Suprapubic skin (tissue), 4 donors: ENCODE measurements around the gene ARHGEF25. TPM values are rescaled to one million over a fixed set of nuclear protein-coding genes. Genes with fewer than 3 reads are reported as not detected.
A peak's percentile ranks its signal among the peaks of the same experiment; 100 is the strongest.

Source experiments
- DNase-seq, 2 donors: peaks; one replicate each; pipeline ENCODE4 v3.0.0-alpha.2; 2019; ENCODE audit warnings: low spot score in 2 of 2
- H3K27ac ChIP-seq: fragments of 200-600 bp; sonication (generic); one replicate; pipeline ENCODE4 v1.5.1; 2019
- H3K27me3 ChIP-seq: fragments of 200-600 bp; sonication (generic); one replicate; pipeline ENCODE4 v1.5.1; 2019
- H3K36me3 ChIP-seq: fragments of 200-600 bp; sonication (generic); one replicate; pipeline ENCODE4 v1.5.1; 2019
- H3K4me1 ChIP-seq: fragments of 200-600 bp; sonication (generic); one replicate; pipeline ENCODE4 v1.5.1; 2019
- H3K4me3 ChIP-seq: fragments of 200-600 bp; sonication (generic); one replicate; pipeline ENCODE4 v1.5.1; 2019; ENCODE audit warnings: mild to moderate bottlenecking
- H3K9me3 ChIP-seq: fragments of 200-600 bp; sonication (generic); one replicate; pipeline ENCODE4 v1.5.1; 2019
- CTCF ChIP-seq, 2 donors: fragments of 200-600 bp in 1 of 2; fragments of 450-650 bp in 1 of 2; sonication (generic) in 1 of 2; IDR thresholded peaks; one replicate each; pipeline ENCODE4 v1.5.1; 2016 to 2019; ENCODE audit warnings: antibody characterized with exemption in 2 of 2, mild to moderate bottlenecking in 1 of 2, moderate library complexity in 1 of 2
- EP300 ChIP-seq: sonication (generic); formaldehyde crosslinking; IDR thresholded peaks from one replicate; pipeline ENCODE4 v1.6.1; 2017; ENCODE audit warnings: antibody characterized with exemption
- POLR2A ChIP-seq, 2 donors: fragments of 450-650 bp; IDR thresholded peaks; one replicate each; pipeline ENCODE4 v1.6.1; 2017; ENCODE audit warnings: antibody characterized with exemption in 2 of 2, mild to moderate bottlenecking in 2 of 2, moderate library complexity in 2 of 2
- POLR2AphosphoS5 ChIP-seq, 3 donors: sonication (generic); formaldehyde crosslinking; IDR thresholded peaks; one replicate each; pipeline ENCODE4 v1.6.1; 2017; ENCODE audit warnings: antibody characterized with exemption in 3 of 3
- WGBS: methylation state at CpG from one replicate; pipeline ENCODE4 v1.1.5; 2018; 5-methylcytosine and 5-hydroxymethylcytosine counted together
- total RNA-seq, 4 donors: library from RNA; depleted of rRNA; stranded (reverse); fragments of >200 nt; gene quantifications; one replicate each; pipeline ENCODE4 v1.1.0, GENCODE V29; 2016

Gene ARHGEF25
- total RNA-seq, 4 donors from 2014 or later = 4.0 to 13.3 (median 7.9) TPM

GRCh38 chr12:57590864-57591781, 20.1 kb upstream of the ARHGEF25 start, which contains the start of gene PIP4K2C:
TSS of gene PIP4K2C (plus strand) at chr12:57591192. CDS start at chr12:57591290, 98 bp downstream.
- TF ChIP-seq POLR2AphosphoS5 (IDR thresholded peaks at IDR 0.05) (no peak), POLR2A (IDR thresholded peaks at IDR 0.05) (no peak), CTCF (IDR thresholded peaks at IDR 0.05) (no peak), EP300 (no peak)
- Histone ChIP-seq H3K4me1 (peaks cover 27% of the 10 kb centered on the region), H3K27me3 (peaks cover 7% of the 10 kb centered on the region), H3K9me3 (no peaks in the 10 kb centered on the region), H3K27ac (peak within 1 kb of the TSS; percentile 65), H3K4me3 (peak within 1 kb of the TSS; percentile 82), H3K36me3 (peaks cover 17% of the 10 kb centered on the region)
- WGBS = 1% methylated on average over 30 of the region's 69 CpGs
- DNase-seq = peak; percentile 78 to 85

GRCh38 chr12:57591782-57592325, 19.4 kb upstream of the ARHGEF25 start:
- peak overlapping the region; percentile 82 for H3K4me3 ChIP-seq
- peaks cover 7% of the 10 kb centered on the region for H3K27me3 ChIP-seq
- 40% methylated on average over 10 of the region's 10 CpGs for WGBS
- H3K4me1 ChIP-seq = peaks cover 27% of the 10 kb centered on the region
- peaks cover 22% of the 10 kb centered on the region for H3K36me3 ChIP-seq
- no peaks in the 10 kb centered on the region for H3K9me3 ChIP-seq
- no peak overlapping the region for H3K27ac ChIP-seq
- DNase-seq = no peak
- TF ChIP-seq POLR2AphosphoS5 (IDR thresholded peaks at IDR 0.05) (no peak), POLR2A (IDR thresholded peaks at IDR 0.05) (no peak), EP300 (no peak), CTCF (IDR thresholded peaks at IDR 0.05) (no peak)

DNA sequence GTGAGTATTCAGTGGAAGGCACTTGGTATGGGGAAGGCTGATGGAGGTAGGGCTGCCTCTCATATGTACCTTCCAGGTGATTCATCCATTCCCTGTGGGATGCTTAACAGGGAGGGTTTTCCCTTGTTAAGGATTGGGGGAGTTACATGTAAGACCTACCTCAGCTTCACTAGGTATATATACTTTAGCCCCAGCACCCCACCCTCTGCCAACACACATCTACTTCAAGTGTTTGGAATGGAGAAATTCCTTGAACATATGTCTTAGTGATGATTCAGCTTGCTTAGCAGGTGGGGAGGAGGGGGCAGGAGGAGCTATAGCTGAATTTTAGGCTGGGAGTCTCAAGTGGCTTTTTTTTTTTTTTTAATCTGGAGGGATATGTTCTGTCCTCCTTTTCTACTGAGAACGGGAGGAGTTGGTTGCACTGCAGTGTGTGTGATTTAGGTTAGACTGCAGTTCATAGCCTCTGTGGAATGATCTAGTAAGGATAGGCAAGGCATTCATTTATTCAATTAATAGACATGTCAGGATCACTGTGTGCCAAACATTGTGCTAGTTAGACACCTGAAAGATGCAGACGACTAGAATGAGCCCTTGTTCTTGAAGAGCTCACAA, 18.6 kb upstream of the ARHGEF25 start:
- no peaks in the 10 kb centered on the region for H3K9me3 ChIP-seq
- no peak overlapping the region for H3K27ac ChIP-seq
- DNase-seq = no peak
- H3K36me3 ChIP-seq = peaks cover 30% of the 10 kb centered on the region
- WGBS = 50% methylated on average over 2 of the region's 2 CpGs
- no peak overlapping the region for H3K4me3 ChIP-seq
- peaks cover 27% of the 10 kb centered on the region for H3K4me1 ChIP-seq
- H3K27me3 ChIP-seq = peaks cover 7% of the 10 kb centered on the region
- TF ChIP-seq CTCF (IDR thresholded peaks at IDR 0.05) (no peak), EP300 (no peak), POLR2A (IDR thresholded peaks at IDR 0.05) (no peak), POLR2AphosphoS5 (IDR thresholded peaks at IDR 0.05) (no peak)

GRCh38 chr12:57593187-57593586, 18.0 kb upstream of the ARHGEF25 start:
- no peak overlapping the region for H3K4me3 ChIP-seq
- TF ChIP-seq POLR2A (IDR thresholded peaks at IDR 0.05) = no peak
- TF ChIP-seq EP300 = no peak
- no peak for TF ChIP-seq POLR2AphosphoS5 (IDR thresholded peaks at IDR 0.05)
- no peak for TF ChIP-seq CTCF (IDR thresholded peaks at IDR 0.05)
- H3K36me3 ChIP-seq = peaks cover 35% of the 10 kb centered on the region
- H3K27ac ChIP-seq = no peak overlapping the region
- no peaks in the 10 kb centered on the region for H3K9me3 ChIP-seq
- H3K27me3 ChIP-seq = peaks cover 2% of the 10 kb centered on the region
- no peak for DNase-seq
- WGBS = 91% methylated on average over 4 of the region's 4 CpGs
- H3K4me1 ChIP-seq = peaks cover 27% of the 10 kb centered on the region

GRCh38 chr12:57600395-57600794, 10.8 kb upstream of the ARHGEF25 start:
- peaks cover 65% of the 10 kb centered on the region for H3K36me3 ChIP-seq
- WGBS = 64% methylated on average over 2 of the region's 2 CpGs
- H3K4me1 ChIP-seq = peaks cover 21% of the 10 kb centered on the region
- no peak overlapping the region for H3K27ac ChIP-seq
- no peaks in the 10 kb centered on the region for H3K27me3 ChIP-seq
- no peaks in the 10 kb centered on the region for H3K9me3 ChIP-seq
- no peak for DNase-seq
- no peak for TF ChIP-seq POLR2AphosphoS5 (IDR thresholded peaks at IDR 0.05)
- no peak for TF ChIP-seq POLR2A (IDR thresholded peaks at IDR 0.05)
- no peak for TF ChIP-seq EP300
- no peak for TF ChIP-seq CTCF (IDR thresholded peaks at IDR 0.05)
- no peak overlapping the region for H3K4me3 ChIP-seq
